Peyer's patch (tissue), 4 donors: ENCODE data around the gene ACAD8.

Experiments
- POLR2A ChIP-seq, 2 donors: fragments of 450-650 bp; IDR thresholded peaks; one replicate each; pipeline ENCODE4 v1.5.1; 2017; ENCODE audit warnings: antibody characterized with exemption in 2 of 2, mild to moderate bottlenecking in 2 of 2, moderate library complexity in 2 of 2
- TF ChIP-seq, protein P1 (sequence below), 6 experiments: fragments of 450-650 bp in 4 of 6; fragments of 200-600 bp in 2 of 6; sonication (generic) in 1 of 6; IDR thresholded peaks; one replicate each; pipeline ENCODE4 v1.5.1; 2017 to 2019; ENCODE audit warnings: antibody characterized with exemption in 6 of 6, mild to moderate bottlenecking in 3 of 6, moderate library complexity in 1 of 6

DNA sequence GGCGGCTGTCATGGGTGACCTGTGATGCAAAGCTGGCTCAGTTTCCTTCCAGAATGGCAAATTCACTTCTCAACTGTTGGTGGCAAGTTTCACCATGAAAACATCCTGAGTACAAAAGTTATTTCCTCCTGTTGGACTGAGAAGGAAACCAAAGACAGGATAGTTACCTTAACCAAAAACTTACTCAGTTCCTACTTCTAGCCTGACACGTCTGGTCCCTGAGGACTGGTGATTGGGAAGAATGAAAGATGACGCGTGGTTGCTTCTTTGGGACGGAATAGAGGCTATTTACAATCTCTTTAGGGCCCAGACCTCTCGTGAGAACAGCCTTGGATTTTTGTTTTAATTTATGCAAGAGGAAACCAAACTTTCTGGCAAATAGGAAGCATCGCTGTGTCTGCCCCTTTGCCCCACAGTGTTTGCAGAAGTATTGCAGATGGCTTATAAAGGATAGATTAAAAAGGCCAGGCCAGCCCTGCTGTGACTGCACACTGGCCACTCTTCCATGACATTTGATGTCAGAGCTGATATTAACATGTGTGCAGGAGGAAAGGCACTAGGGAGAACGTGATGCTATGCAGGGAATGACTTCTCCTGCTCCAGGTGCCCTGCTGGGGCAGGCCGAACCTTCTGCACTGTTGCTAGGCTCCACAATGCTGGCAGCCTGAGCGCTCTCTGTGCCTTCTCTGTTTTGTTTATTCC is 21.3 kb upstream of the ACAD8 start:
- TF ChIP-seq POLR2A (IDR thresholded peaks at IDR 0.05) = no peak
- TF ChIP-seq, protein P1, sequence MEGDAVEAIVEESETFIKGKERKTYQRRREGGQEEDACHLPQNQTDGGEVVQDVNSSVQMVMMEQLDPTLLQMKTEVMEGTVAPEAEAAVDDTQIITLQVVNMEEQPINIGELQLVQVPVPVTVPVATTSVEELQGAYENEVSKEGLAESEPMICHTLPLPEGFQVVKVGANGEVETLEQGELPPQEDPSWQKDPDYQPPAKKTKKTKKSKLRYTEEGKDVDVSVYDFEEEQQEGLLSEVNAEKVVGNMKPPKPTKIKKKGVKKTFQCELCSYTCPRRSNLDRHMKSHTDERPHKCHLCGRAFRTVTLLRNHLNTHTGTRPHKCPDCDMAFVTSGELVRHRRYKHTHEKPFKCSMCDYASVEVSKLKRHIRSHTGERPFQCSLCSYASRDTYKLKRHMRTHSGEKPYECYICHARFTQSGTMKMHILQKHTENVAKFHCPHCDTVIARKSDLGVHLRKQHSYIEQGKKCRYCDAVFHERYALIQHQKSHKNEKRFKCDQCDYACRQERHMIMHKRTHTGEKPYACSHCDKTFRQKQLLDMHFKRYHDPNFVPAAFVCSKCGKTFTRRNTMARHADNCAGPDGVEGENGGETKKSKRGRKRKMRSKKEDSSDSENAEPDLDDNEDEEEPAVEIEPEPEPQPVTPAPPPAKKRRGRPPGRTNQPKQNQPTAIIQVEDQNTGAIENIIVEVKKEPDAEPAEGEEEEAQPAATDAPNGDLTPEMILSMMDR (IDR thresholded peaks at IDR 0.05) = no peak
